HepG2 (cell line): ENCODE measurements around the gene GMPR. TPM values are rescaled to one million over a fixed set of nuclear protein-coding genes. Genes with fewer than 3 reads are reported as not detected.

Experiments used
- ATAC-seq: fragments of 200-7000 bp; cut with Tn5 transposase; 3 replicates; pipeline ENCODE4 v1.9.1; 2020; ENCODE audit warnings: mild to moderate bottlenecking, moderate library complexity
- BruUV-seq: library from RNA; stranded (reverse); fragments of 400-500 nt; replicated peaks from 2 replicates; lab custom pipeline; 2021; lab: Mats Ljungman, UMichigan
- CTCF ChIA-PET: fragments of 300-600 bp; formaldehyde crosslinking; extraction: SDS; loops from one replicate; lab custom pipeline; 2021; ENCODE audit warnings: low total read pairs, inconsistent platforms, low intra/inter-chr PET ratio; lab: Yijun Ruan, JAX
- POLR2A ChIA-PET: fragments of 350-600 bp; sonication (Branson Sonifier 250); formaldehyde crosslinking; loops from one replicate; lab custom pipeline; 2020; ENCODE audit warnings: antibody characterized with exemption, inconsistent platforms; lab: Yijun Ruan, JAX
- DNase-seq: peaks from one replicate; pipeline ENCODE4 v3.0.0-alpha.2; 2015; ENCODE audit warnings: low spot score
- FAIRE-seq: peaks from 3 replicates; lab custom pipeline; 2011; peaks lifted over from hg19 to GRCh38; lab: Jason Lieb, UNC
- H2AFZ ChIP-seq: one replicate; pipeline ENCODE4 v1.6.1; 2011; ENCODE audit warnings: low read length, inconsistent platforms
- H3K27ac ChIP-seq: fragments of 300-600 bp; 3 replicates; pipeline ENCODE4 v1.8.0; 2011; ENCODE audit warnings: mixed run types, mild to moderate bottlenecking, mixed read lengths, low read length, inconsistent platforms; ENCODE audit not compliant: insufficient read depth; ENCODE audit errors: extremely low read length
- H3K27me3 ChIP-seq, 2 experiments: fragments of 200-600 bp in 1 of 2; 2 replicates in 1 of 2; 3 replicates in 1 of 2; pipeline versions ENCODE4 v1.6.0 to v1.8.0; 2011; ENCODE audit warnings: low read length in 2 of 2, mild to moderate bottlenecking in 2 of 2, moderate library complexity in 2 of 2, inconsistent platforms in 1 of 2; ENCODE audit not compliant: insufficient read depth in 2 of 2, control insufficient read depth in 1 of 2
- H3K36me3 ChIP-seq, 2 experiments: fragments of 200-600 bp in 1 of 2; replicated peaks in 1 of 2; 2 replicates in 1 of 2; 3 replicates in 1 of 2; pipeline versions ENCODE4 v1.5.1 to v1.8.0; 2011; ENCODE audit warnings: low read length in 2 of 2, inconsistent platforms in 1 of 2; ENCODE audit not compliant: insufficient read depth in 2 of 2, control insufficient read depth in 1 of 2
- H3K4me1 ChIP-seq: 2 replicates; pipeline ENCODE4 v1.5.1; 2012; ENCODE audit warnings: low read length, inconsistent platforms; ENCODE audit not compliant: insufficient read depth
- H3K4me2 ChIP-seq: 2 replicates; pipeline ENCODE4 v1.6.0; 2011; ENCODE audit warnings: low read depth, low read length, inconsistent platforms
- H3K4me3 ChIP-seq, 3 experiments: fragments of 200-600 bp in 1 of 3; sonication (generic), shearing (Covaris generic) in 1 of 3; replicated peaks in 1 of 3; 2 replicates each; pipeline ENCODE4 v1.5.1; 2011 to 2016; ENCODE audit warnings: low read length in 3 of 3, inconsistent platforms in 2 of 3, low read depth in 2 of 3, mild to moderate bottlenecking in 2 of 3, control low read depth in 1 of 3, mixed read lengths in 1 of 3; ENCODE audit not compliant: insufficient read depth in 1 of 3
- H3K79me2 ChIP-seq: one replicate; pipeline ENCODE4 v1.6.1; 2011; ENCODE audit warnings: low read length, inconsistent platforms; ENCODE audit not compliant: insufficient read depth
- H3K9ac ChIP-seq: 2 replicates; pipeline ENCODE4 v1.6.0; 2011; ENCODE audit warnings: mild to moderate bottlenecking, low read depth, low read length, inconsistent platforms; ENCODE audit not compliant: insufficient read depth
- H3K9me3 ChIP-seq: 2 replicates; pipeline ENCODE4 v1.5.1; 2012; ENCODE audit warnings: mild to moderate bottlenecking, low read length
- H4K20me1 ChIP-seq: 2 replicates; pipeline ENCODE4 v1.6.0; 2011; ENCODE audit warnings: inconsistent platforms, mild to moderate bottlenecking, low read length, moderate library complexity; ENCODE audit not compliant: insufficient read depth
- CREB1 ChIP-seq, 2 experiments: fragments of 450-650 bp in 1 of 2; IDR thresholded peaks; 2 replicates each; pipeline ENCODE4 v1.6.1; 2016 to 2017; ENCODE audit warnings: control low read depth in 1 of 2, mild to moderate bottlenecking in 1 of 2, missing compliant biosample characterization in 1 of 2, missing genetic modification characterization in 1 of 2
- DR1 ChIP-seq: sonication (generic); formaldehyde crosslinking; IDR thresholded peaks from 2 replicates; pipeline ENCODE4 v1.8.0; 2021; ENCODE audit warnings: mild to moderate bottlenecking, missing genetic modification reagents, inconsistent platforms
- FOXK1 ChIP-seq: sonication (generic); formaldehyde crosslinking; IDR thresholded peaks from 2 replicates; pipeline ENCODE4 v1.4.0; 2020; ENCODE audit warnings: low read depth, missing genetic modification reagents, borderline replicate concordance
- HNRNPH1 ChIP-seq: fragments of 200-400 bp; formaldehyde crosslinking; optimal IDR thresholded peaks from 2 replicates; pipeline ENCODE3; 2017; ENCODE audit warnings: mild to moderate bottlenecking, low read depth, low read length
- MBNL3 ChIP-seq: fragments of 250-450 bp; sonication (Bioruptor Pico); conservative IDR thresholded peaks from 2 replicates; pipeline ENCODE4 v1.8.0; 2022; ENCODE audit warnings: mild to moderate bottlenecking, inconsistent platforms
- MXD3 ChIP-seq: IDR thresholded peaks from 2 replicates; pipeline ENCODE4 v1.6.1; 2016; ENCODE audit warnings: mild to moderate bottlenecking, missing biosample characterization, missing genetic modification reagents
- PHF21A ChIP-seq: sonication (generic); formaldehyde crosslinking; IDR thresholded peaks from 2 replicates; pipeline ENCODE4 v1.5.0; 2020; ENCODE audit warnings: mild to moderate bottlenecking, missing genetic modification reagents
- RAD21 ChIP-seq: fragments of 450-650 bp; formaldehyde crosslinking; IDR thresholded peaks from 2 replicates; pipeline ENCODE4 v1.5.0; 2020; ENCODE audit warnings: mild to moderate bottlenecking
- RBFOX2 ChIP-seq: fragments of 200-400 bp; formaldehyde crosslinking; IDR thresholded peaks from 2 replicates; pipeline ENCODE4 v1.6.1; 2017; ENCODE audit warnings: low read depth, mild to moderate bottlenecking, low read length
- REXO4 ChIP-seq: sonication (generic); formaldehyde crosslinking; IDR thresholded peaks from 2 replicates; pipeline ENCODE4 v1.8.0; 2022; ENCODE audit warnings: missing genetic modification reagents, mild to moderate bottlenecking, borderline replicate concordance
- TBL1XR1 ChIP-seq: fragments of 150-350 bp; IDR thresholded peaks from 2 replicates; pipeline ENCODE4 v1.6.1; 2014; ENCODE audit warnings: borderline replicate concordance, low read length; ENCODE audit not compliant: partially characterized antibody
- ZFP62 ChIP-seq: sonication (generic); formaldehyde crosslinking; IDR thresholded peaks from 2 replicates; pipeline ENCODE4 v1.4.0; 2020; ENCODE audit warnings: missing genetic modification reagents
- ZMYM2 ChIP-seq: sonication (generic); formaldehyde crosslinking; IDR thresholded peaks from 2 replicates; pipeline ENCODE4 v1.8.0; 2022; ENCODE audit warnings: mild to moderate bottlenecking, missing genetic modification reagents
- ZNF142 ChIP-seq: sonication (generic); formaldehyde crosslinking; IDR thresholded peaks from 2 replicates; pipeline ENCODE4 v1.4.0; 2020; ENCODE audit warnings: missing genetic modification reagents
- ZNF3 ChIP-seq: IDR thresholded peaks from 2 replicates; pipeline ENCODE4 v1.7.0; 2017; ENCODE audit warnings: inconsistent platforms
- ZNF510 ChIP-seq: sonication (generic); formaldehyde crosslinking; IDR thresholded peaks from 2 replicates; pipeline ENCODE4 v1.4.0; 2020; ENCODE audit warnings: low read depth, mild to moderate bottlenecking, missing genetic modification reagents
- ZNF543 ChIP-seq: sonication (generic); formaldehyde crosslinking; IDR thresholded peaks from 2 replicates; pipeline ENCODE4 v1.4.0; 2020; ENCODE audit warnings: mild to moderate bottlenecking, missing genetic modification reagents
- ZNF605 ChIP-seq: sonication (generic); formaldehyde crosslinking; IDR thresholded peaks from 2 replicates; pipeline ENCODE4 v1.8.0; 2022; ENCODE audit warnings: mild to moderate bottlenecking, missing genetic modification reagents
- WGBS: methylation state at CpG from one replicate; pipeline ENCODE4 v1.1.6; 2017; ENCODE audit warnings: low lambda C conversion rate; 5-methylcytosine and 5-hydroxymethylcytosine counted together
- in situ Hi-C: cut with HindIII; loops from 2 replicates; pipeline ENCODE4 v1.10.0; 2017; ENCODE audit warnings: low pct_unique_long_range_greater_than_20kb; ENCODE audit not compliant: extremely low pct_ligation_motif_present
- intact Hi-C: fragments of 100-400 bp; cut with micrococcal nuclease; formaldehyde crosslinking; loops from one replicate; pipeline ENCODE4 v1.10.0; 2022; ENCODE audit not compliant: unreplicated experiment
- polyA plus RNA-seq, 8 experiments: library from polyadenylated mRNA; depleted of rRNA in 3 of 8; stranded (reverse) in 7 of 8; unstranded in 1 of 8; fragments of >200 nt; fragmentation: Illumina TruSeq in 4 of 8; extraction: Trizol in 4 of 8; gene quantifications; 2 replicates each; pipeline versions ENCODE4 v1.2.1 to v1.2.3, GENCODE V29; 2011 to 2016; ENCODE audit warnings: low read depth in 4 of 8, missing spikeins in 1 of 8, mixed read lengths in 1 of 8; ENCODE audit not compliant: insufficient read depth in 1 of 8
- total RNA-seq, 5 experiments: library from RNA; depleted of rRNA; stranded (reverse); fragments of >200 nt; fragmentation: Illumina TruSeq; extraction: Trizol; gene quantifications; 2 replicates each; pipeline ENCODE4 v1.2.3, GENCODE V29; 2016; ENCODE audit warnings: low read depth in 1 of 5

GMPR gene
- total and polyA plus RNA-seq, 2 of the 13 experiments (the other 11 are each of a cell fraction or from before 2014, with no cell fraction given) = not detected

- CTCF ChIA-PET = no interaction called here
- Histone ChIP-seq H2AFZ (no peak overlapping the region), H3K27me3 (no peaks in the 10 kb centered on the region), H3K79me2 (no peaks in the 10 kb centered on the region), H3K27ac (no peak overlapping the region), H3K9ac (no peak overlapping the region), H3K9me3 (no peaks in the 10 kb centered on the region), H4K20me1 (no peaks in the 10 kb centered on the region; the same call in 1 of the 2 replicates), H3K4me3 (no peak overlapping the region), H3K36me3 (no peaks in the 10 kb centered on the region; a peak in 1 of 5 replicates), H3K4me1 (no peaks in the 10 kb centered on the region), H3K4me2 (no peak overlapping the region)
- intact Hi-C loops (loop anchor here (10.0 kb wide), 1 partner anchor 157 kb away; no protein-coding TSS in a partner anchor), in situ Hi-C loops (loop anchor here (25.0 kb wide), 1 partner anchor 625 kb away; no protein-coding TSS in a partner anchor)
- ATAC-seq (no peak), DNase-seq (no peak), FAIRE-seq (no peak)
- WGBS = 99% methylated on average over 11 of the region's 13 CpGs
- TF ChIP-seq HNRNPH1 = no peak
- no peak for TF ChIP-seq RBFOX2
- TF ChIP-seq RAD21 (CRISPR knock-in tag) = no peak
- no peak for TF ChIP-seq ZNF543 (CRISPR knock-in tag)
- TF ChIP-seq MBNL3 (CRISPR knock-in tag) = no peak
- TF ChIP-seq FOXK1 (CRISPR knock-in tag) = no peak
- TF ChIP-seq ZMYM2 (CRISPR knock-in tag) = no peak
- no peak for TF ChIP-seq ZFP62
- no peak for TF ChIP-seq ZNF142 (CRISPR knock-in tag)
- TF ChIP-seq ZNF510 (CRISPR knock-in tag) = no peak
- no peak for TF ChIP-seq CREB1 (IDR thresholded peaks at IDR 0.05)
- TF ChIP-seq CREB1 (CRISPR knock-in tag; IDR thresholded peaks at IDR 0.05) = no peak
- TF ChIP-seq TBL1XR1 = no peak
- no peak for TF ChIP-seq MXD3 (CRISPR knock-in tag)
- TF ChIP-seq ZNF3 (CRISPR knock-in tag) = no peak
- no peak for TF ChIP-seq ZNF605
- no peak for TF ChIP-seq DR1
- TF ChIP-seq PHF21A (CRISPR knock-in tag) = no peak
- TF ChIP-seq REXO4 (CRISPR knock-in tag) = no peak
- BruUV-seq = no TSS peak
- POLR2A ChIA-PET = no interaction called here
These were observed 99.0 kb downstream of the GMPR start for GRCh38 chr6:16337295-16337975.
